H1 (cell line): Measurements from ENCODE around the gene HHIPL2. TPM values are rescaled to one million over a fixed set of nuclear protein-coding genes. Genes with fewer than 3 reads are reported as not detected.
A peak's percentile ranks its signal among the peaks of the same experiment; 100 is the strongest.

Experiments
- CTCF ChIA-PET: fragments of 300-600 bp; sonication (Branson Sonifier 250); formaldehyde crosslinking; loops from one replicate; lab custom pipeline; 2021; ENCODE audit not compliant: partially characterized antibody; lab: Charles Lee
- POLR2A ChIA-PET: fragments of 300-600 bp; sonication (Branson Sonifier 250); formaldehyde crosslinking; loops from one replicate; lab custom pipeline; 2021; ENCODE audit warnings: inconsistent platforms; ENCODE audit not compliant: partially characterized antibody; lab: Charles Lee
- DNase-seq, 2 experiments: peaks; one replicate each; pipeline versions ENCODE4 v3.0.0 to v3.0.0-alpha.2; 2010 to 2022; ENCODE audit warnings: low spot score in 2 of 2, low read depth in 1 of 2, mixed read lengths in 1 of 2
- FAIRE-seq: peaks from 2 replicates; lab custom pipeline; 2011; peaks lifted over from hg19 to GRCh38; lab: Jason Lieb, UNC
- H2AFZ ChIP-seq: 2 replicates; pipeline ENCODE4 v1.8.1; 2012; ENCODE audit warnings: low read length, inconsistent platforms
- H2AK5ac ChIP-seq: 2 replicates; pipeline ENCODE4 v1.6.1; 2013; ENCODE audit warnings: low read depth, low read length
- H2BK120ac ChIP-seq: replicated peaks from 2 replicates; pipeline ENCODE3; 2013; ENCODE audit warnings: low read depth, low read length, inconsistent platforms
- H2BK12ac ChIP-seq: 2 replicates; pipeline ENCODE4 v1.6.1; 2013; ENCODE audit warnings: low read depth, low read length
- H2BK15ac ChIP-seq: 2 replicates; pipeline ENCODE4 v1.6.1; 2013; ENCODE audit warnings: low read length
- H2BK20ac ChIP-seq: 2 replicates; pipeline ENCODE4 v1.6.1; 2013; ENCODE audit warnings: low read length
- H2BK5ac ChIP-seq: 2 replicates; pipeline ENCODE4 v1.6.1; 2013; ENCODE audit warnings: low read depth, low read length
- H3K14ac ChIP-seq: 2 replicates; pipeline ENCODE4 v1.6.1; 2013; ENCODE audit warnings: inconsistent platforms; ENCODE audit not compliant: insufficient read length
- H3K18ac ChIP-seq: 2 replicates; pipeline ENCODE4 v1.6.1; 2013; ENCODE audit warnings: low read length; ENCODE audit errors: extremely low read depth
- H3K23ac ChIP-seq: 2 replicates; pipeline ENCODE4 v1.6.1; 2013; ENCODE audit warnings: inconsistent platforms; ENCODE audit not compliant: insufficient read length
- H3K23me2 ChIP-seq: 2 replicates; pipeline ENCODE4 v1.6.1; 2013; ENCODE audit warnings: low read depth, low read length
- H3K27ac ChIP-seq: 2 replicates; pipeline ENCODE4 v1.6.1; 2011; ENCODE audit warnings: low read depth, low read length, inconsistent platforms
- H3K27me3 ChIP-seq, 4 experiments: replicated peaks in 1 of 4; 1 replicate in 1 of 4; 2 replicates in 3 of 4; pipeline versions ENCODE4 v1.6.1 to v1.8.1; 2011 to 2013; ENCODE audit warnings: low read length in 3 of 4, mild to moderate bottlenecking in 3 of 4, inconsistent platforms in 2 of 4, mixed read lengths in 2 of 4, moderate library complexity in 1 of 4; ENCODE audit not compliant: control insufficient read depth in 3 of 4, insufficient read depth in 3 of 4; ENCODE audit errors: extremely low read depth in 1 of 4
- H3K36me3 ChIP-seq, 4 experiments: 2 replicates each; pipeline versions ENCODE4 v1.6.1 to v1.8.1; 2011 to 2013; ENCODE audit warnings: mild to moderate bottlenecking in 4 of 4, low read length in 3 of 4, moderate library complexity in 2 of 4, control low read depth in 1 of 4, inconsistent platforms in 1 of 4; ENCODE audit not compliant: insufficient read depth in 4 of 4, control insufficient read depth in 2 of 4
- H3K4ac ChIP-seq: replicated peaks from 2 replicates; pipeline ENCODE3; 2013; ENCODE audit warnings: low read length, low read depth, mixed read lengths, inconsistent platforms; ENCODE audit not compliant: insufficient read length
- H3K4me1 ChIP-seq, 4 experiments: replicated peaks in 1 of 4; 1 replicate in 1 of 4; 2 replicates in 3 of 4; pipeline versions ENCODE4 v1.6.1 to v1.8.1; 2011 to 2013; ENCODE audit warnings: low read length in 3 of 4, inconsistent platforms in 2 of 4, mixed read lengths in 1 of 4; ENCODE audit not compliant: insufficient read depth in 4 of 4, control insufficient read depth in 3 of 4
- H3K4me2 ChIP-seq, 2 experiments: 2 replicates each; pipeline versions ENCODE4 v1.6.1 to v1.8.1; 2011 to 2013; ENCODE audit warnings: low read depth in 2 of 2, low read length in 2 of 2, control low read depth in 1 of 2, inconsistent platforms in 1 of 2, mild to moderate bottlenecking in 1 of 2; ENCODE audit not compliant: insufficient read depth in 1 of 2
- H3K4me3 ChIP-seq, 4 experiments: fragments of 200-600, 300-600 bp in 1 of 4; sonication (generic), shearing (Covaris generic), sonication (Bioruptor Twin) in 1 of 4; 2 replicates each; pipeline versions ENCODE4 v1.5.1 to v1.8.1; 2011 to 2016; ENCODE audit warnings: low read length in 4 of 4, low read depth in 3 of 4, control low read depth in 2 of 4, inconsistent platforms in 2 of 4, mild to moderate bottlenecking in 2 of 4, mixed read lengths in 1 of 4, moderate library complexity in 1 of 4; ENCODE audit not compliant: insufficient read depth in 2 of 4; ENCODE audit errors: extremely low read depth in 1 of 4
- H3K56ac ChIP-seq: replicated peaks from 2 replicates; pipeline ENCODE3; 2013; ENCODE audit warnings: low read depth, mild to moderate bottlenecking, mixed read lengths, low read length, inconsistent platforms; ENCODE audit not compliant: insufficient read length
- H3K79me1 ChIP-seq: 2 replicates; pipeline ENCODE4 v1.6.1; 2013; ENCODE audit warnings: low read depth, low read length, control low read depth
- H3K79me2 ChIP-seq, 2 experiments: 2 replicates each; pipeline versions ENCODE4 v1.6.1 to v1.8.1; 2012 to 2013; ENCODE audit warnings: low read length in 2 of 2, mild to moderate bottlenecking in 2 of 2, inconsistent platforms in 1 of 2; ENCODE audit not compliant: insufficient read depth in 2 of 2, control insufficient read depth in 1 of 2
- H3K9ac ChIP-seq, 4 experiments: replicated peaks in 1 of 4; 1 replicate in 1 of 4; 2 replicates in 3 of 4; pipeline versions ENCODE4 v1.6.1 to v1.8.1; 2011 to 2013; ENCODE audit warnings: low read depth in 3 of 4, low read length in 3 of 4, control low read depth in 2 of 4, mild to moderate bottlenecking in 2 of 4, moderate library complexity in 2 of 4, inconsistent platforms in 1 of 4; ENCODE audit errors: extremely low read depth in 1 of 4
- H3K9me3 ChIP-seq, 2 experiments: 2 replicates each; pipeline versions ENCODE4 v1.6.1 to v1.8.1; 2012 to 2013; ENCODE audit warnings: mild to moderate bottlenecking in 2 of 2, moderate library complexity in 2 of 2, control low read depth in 1 of 2, inconsistent platforms in 1 of 2, low read depth in 1 of 2, low read length in 1 of 2, mixed read lengths in 1 of 2; ENCODE audit not compliant: insufficient read depth in 2 of 2
- H4K20me1 ChIP-seq, 2 experiments: replicated peaks in 1 of 2; 2 replicates each; pipeline versions ENCODE3 to v1.8.1; 2011 to 2013; ENCODE audit warnings: inconsistent platforms in 2 of 2, low read length in 2 of 2, mild to moderate bottlenecking in 1 of 2; ENCODE audit not compliant: insufficient read depth in 2 of 2, control insufficient read depth in 1 of 2
- H4K5ac ChIP-seq: 2 replicates; pipeline ENCODE4 v1.6.1; 2013; ENCODE audit warnings: low read length, low read depth, mixed read lengths, inconsistent platforms; ENCODE audit not compliant: insufficient read length
- H4K8ac ChIP-seq: 2 replicates; pipeline ENCODE4 v1.8.0; 2013; ENCODE audit warnings: mild to moderate bottlenecking, moderate library complexity, low read length, inconsistent platforms; ENCODE audit not compliant: insufficient read depth; ENCODE audit errors: extremely low read depth
- H4K91ac ChIP-seq: replicated peaks from 2 replicates; pipeline ENCODE3; 2013; ENCODE audit warnings: low read length, mixed read lengths, inconsistent platforms; ENCODE audit not compliant: insufficient read length
- BCL11A ChIP-seq, 2 experiments: IDR thresholded peaks; one replicate each; pipeline ENCODE4 v1.6.1; 2011; ENCODE audit warnings: low read depth in 2 of 2, low read length in 2 of 2, mild to moderate bottlenecking in 2 of 2
- EGR1 ChIP-seq: IDR thresholded peaks from 2 replicates; pipeline ENCODE4 v1.6.1; 2011; ENCODE audit warnings: low read depth, low read length, borderline replicate concordance
- EP300 ChIP-seq, 2 experiments: IDR thresholded peaks; 1 replicate in 1 of 2; 2 replicates in 1 of 2; pipeline ENCODE4 v1.6.1; 2011 to 2012; ENCODE audit warnings: low read depth in 2 of 2, low read length in 2 of 2, mild to moderate bottlenecking in 2 of 2, borderline replicate concordance in 1 of 2, inconsistent platforms in 1 of 2, moderate library complexity in 1 of 2
- POLR2AphosphoS5 ChIP-seq: IDR thresholded peaks from 2 replicates; pipeline ENCODE4 v1.6.1; 2011; ENCODE audit warnings: low read depth, low read length
- RFX5 ChIP-seq: IDR thresholded peaks from 2 replicates; pipeline ENCODE4 v1.6.1; 2011; ENCODE audit warnings: low read depth, low read length, improper control_type of control experiment, borderline replicate concordance
- SAP30 ChIP-seq: fragments of 300-600 bp; sonication (generic); IDR thresholded peaks from 2 replicates; pipeline ENCODE4 v1.7.1; 2012; ENCODE audit warnings: low read length, moderate library complexity, mild to moderate bottlenecking, inconsistent platforms; ENCODE audit not compliant: insufficient read depth, insufficient replicate concordance
- SIN3A ChIP-seq, 2 experiments: IDR thresholded peaks in 1 of 2; conservative IDR thresholded peaks in 1 of 2; 2 replicates each; pipeline ENCODE4 v1.6.1; 2011 to 2012; ENCODE audit warnings: low read length in 2 of 2, improper control_type of control experiment in 1 of 2, low read depth in 1 of 2, mild to moderate bottlenecking in 1 of 2
- SP2 ChIP-seq: IDR thresholded peaks from 2 replicates; pipeline ENCODE4 v1.6.1; 2012; ENCODE audit warnings: mild to moderate bottlenecking, low read length, inconsistent platforms
- TAF1 ChIP-seq: IDR thresholded peaks from 2 replicates; pipeline ENCODE4 v1.6.1; 2011; ENCODE audit warnings: mild to moderate bottlenecking, low read depth, low read length
- WGBS, 2 experiments: shearing (Covaris generic) in 1 of 2; methylation state at CpG; one replicate each; pipeline versions ENCODE4 v1.1.6 to v1.1.7; 2013 to 2015; ENCODE audit warnings: low lambda C conversion rate in 2 of 2, mixed read lengths in 2 of 2, inconsistent platforms in 1 of 2, low coverage in 1 of 2, missing lambda C conversion rate in 1 of 2; ENCODE audit not compliant: insufficient replicate concordance in 2 of 2, insufficient coverage in 1 of 2, insufficient read length in 1 of 2; ENCODE audit errors: extremely low coverage in 1 of 2, missing lambda C conversion rate in 1 of 2; 5-methylcytosine and 5-hydroxymethylcytosine counted together
- polyA plus RNA-seq, 7 experiments: library from polyadenylated mRNA; depleted of rRNA in 3 of 7; stranded (reverse) in 5 of 7; unstranded in 2 of 7; fragments of >200 nt in 5 of 7; fragments of 200-250 nt in 2 of 7; gene quantifications; 1 replicate in 5 of 7; 2 replicates in 1 of 7; 4 replicates in 1 of 7; pipeline versions ENCODE4 v1.2.1 to v1.2.3, GENCODE V29; 2011 to 2013; ENCODE audit warnings: missing spikeins in 2 of 7, mixed read lengths in 2 of 7
- total RNA-seq: library from RNA; stranded (reverse); fragmentation: NEBNext Ultra II Directional; extraction: Animal tissue kit (Norgen Biotek cat#: 25700); gene quantifications from 2 replicates; pipeline ENCODE4 v1.2.1, GENCODE V29; 2021
- TF ChIP-seq, protein P1 (sequence below): IDR thresholded peaks from 2 replicates; pipeline ENCODE4 v1.6.1; 2011; ENCODE audit warnings: low read length, improper control_type of control experiment
- TF ChIP-seq, protein P2 (sequence below): IDR thresholded peaks from 2 replicates; pipeline ENCODE4 v1.6.1; 2012; ENCODE audit warnings: low read length, inconsistent platforms

HHIPL2 gene
- total and polyA plus RNA-seq, 2 of the 8 experiments (the other 6 are each of a cell fraction or from before 2014, with no cell fraction given): 0.08 TPM; not detected in 1

DNA sequence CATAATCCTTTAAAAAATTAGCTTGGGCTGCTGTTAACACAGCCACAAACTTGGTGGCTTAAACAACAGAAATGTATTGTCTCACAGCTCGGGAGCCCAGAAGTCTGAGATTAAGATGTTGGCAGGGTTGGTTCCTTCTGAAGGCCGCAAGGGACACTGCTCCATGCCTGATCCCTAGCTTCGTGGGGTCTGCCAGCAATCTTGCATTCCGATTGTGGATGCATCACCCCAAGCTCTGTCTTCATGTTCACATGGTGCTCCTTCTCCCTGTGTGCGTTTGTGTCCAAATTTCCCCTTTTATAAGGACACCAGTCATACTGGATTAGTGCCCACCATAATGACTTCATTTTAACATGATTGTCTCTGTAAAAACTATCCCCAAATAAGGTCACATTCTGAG, 5.0 kb upstream of the HHIPL2 start:
- CTCF ChIA-PET: interaction anchor here (0.9 to 1.5 kb wide), 3 partner anchors 9 to 78 kb away, joined by 3 to 4 read pairs (median 4); no protein-coding TSS in a partner anchor
- FAIRE-seq: no peak
- no peak overlapping the region for H3K14ac ChIP-seq
- TF ChIP-seq POLR2AphosphoS5 (no peak), TAF1 (no peak), SIN3A (conservative IDR thresholded peaks at IDR 0.05 in 1 of 2, IDR thresholded peaks at IDR 0.05 in 1 of 2; ENCODE audit: low read depth in 1 of 2, low read length in 2 of 2) (no peak), BCL11A (IDR thresholded peaks at IDR 0.05; ENCODE audit: low read depth in 2 of 2, low read length in 2 of 2) (no peak), RFX5 (no peak), EP300 (IDR thresholded peaks at IDR 0.05; ENCODE audit: borderline replicate concordance in 1 of 2, low read depth in 2 of 2, low read length in 2 of 2) (no peak), SAP30 (no peak), SP2 (no peak), EGR1 (no peak)
- TF ChIP-seq, protein P1, sequence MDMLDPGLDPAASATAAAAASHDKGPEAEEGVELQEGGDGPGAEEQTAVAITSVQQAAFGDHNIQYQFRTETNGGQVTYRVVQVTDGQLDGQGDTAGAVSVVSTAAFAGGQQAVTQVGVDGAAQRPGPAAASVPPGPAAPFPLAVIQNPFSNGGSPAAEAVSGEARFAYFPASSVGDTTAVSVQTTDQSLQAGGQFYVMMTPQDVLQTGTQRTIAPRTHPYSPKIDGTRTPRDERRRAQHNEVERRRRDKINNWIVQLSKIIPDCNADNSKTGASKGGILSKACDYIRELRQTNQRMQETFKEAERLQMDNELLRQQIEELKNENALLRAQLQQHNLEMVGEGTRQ: no peak
- TF ChIP-seq, protein P2, sequence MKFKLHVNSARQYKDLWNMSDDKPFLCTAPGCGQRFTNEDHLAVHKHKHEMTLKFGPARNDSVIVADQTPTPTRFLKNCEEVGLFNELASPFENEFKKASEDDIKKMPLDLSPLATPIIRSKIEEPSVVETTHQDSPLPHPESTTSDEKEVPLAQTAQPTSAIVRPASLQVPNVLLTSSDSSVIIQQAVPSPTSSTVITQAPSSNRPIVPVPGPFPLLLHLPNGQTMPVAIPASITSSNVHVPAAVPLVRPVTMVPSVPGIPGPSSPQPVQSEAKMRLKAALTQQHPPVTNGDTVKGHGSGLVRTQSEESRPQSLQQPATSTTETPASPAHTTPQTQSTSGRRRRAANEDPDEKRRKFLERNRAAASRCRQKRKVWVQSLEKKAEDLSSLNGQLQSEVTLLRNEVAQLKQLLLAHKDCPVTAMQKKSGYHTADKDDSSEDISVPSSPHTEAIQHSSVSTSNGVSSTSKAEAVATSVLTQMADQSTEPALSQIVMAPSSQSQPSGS: no peak

More for the DNA sequence above, 5.0 kb upstream of the HHIPL2 start:
- Histone ChIP-seq H4K8ac (no peak overlapping the region), H3K4ac (no peak overlapping the region), H3K4me2 (no peak overlapping the region), H4K91ac (no peak overlapping the region), H3K9me3 (no peaks in the 10 kb centered on the region), H3K27me3 (no peaks in the 10 kb centered on the region), H3K36me3 (peaks cover 0 to 5% (median 2%) of the 10 kb centered on the region in 4 experiments; a peak in 4 of 8 replicates), H3K56ac (no peak overlapping the region), H2BK12ac (no peak overlapping the region), H2BK5ac (no peak overlapping the region), H3K23ac (no peak overlapping the region), H3K18ac (no peak overlapping the region), H2BK120ac (no peak overlapping the region), H2BK20ac (no peak overlapping the region), H2AK5ac (no peak overlapping the region), H3K23me2 (no peaks in the 10 kb centered on the region), H3K27ac (no peak overlapping the region), H3K79me2 (no peaks in the 10 kb centered on the region), H2AFZ (no peak overlapping the region), H2BK15ac (no peak overlapping the region), H3K4me3 (no peak overlapping the region), H3K9ac (peak overlapping the region in 1 of 4 experiments; percentile 10; a peak in 2 of 7 replicates), H4K20me1 (no peaks in the 10 kb centered on the region), H4K5ac (no peak overlapping the region), H3K79me1 (no peaks in the 10 kb centered on the region), H3K4me1 (no peaks in the 10 kb centered on the region)
- POLR2A ChIA-PET: no interaction called here
- 85% methylated on average over 5 of the region's 5 CpGs; no CpG with 5 or more reads in 1 of the 2 experiments for WGBS, 2 experiments
- no peak for DNase-seq
